GM19397 (cell line): ENCODE results near the gene CPNE8.

Experiments used
- ATAC-seq: cut with Tn5 transposase; IDR thresholded peaks from one replicate; pipeline ENCODE4 v1.9.1; 2021; ENCODE audit warnings: mild to moderate bottlenecking, moderate library complexity; ENCODE audit not compliant: unreplicated experiment

Gene CPNE8

DNA sequence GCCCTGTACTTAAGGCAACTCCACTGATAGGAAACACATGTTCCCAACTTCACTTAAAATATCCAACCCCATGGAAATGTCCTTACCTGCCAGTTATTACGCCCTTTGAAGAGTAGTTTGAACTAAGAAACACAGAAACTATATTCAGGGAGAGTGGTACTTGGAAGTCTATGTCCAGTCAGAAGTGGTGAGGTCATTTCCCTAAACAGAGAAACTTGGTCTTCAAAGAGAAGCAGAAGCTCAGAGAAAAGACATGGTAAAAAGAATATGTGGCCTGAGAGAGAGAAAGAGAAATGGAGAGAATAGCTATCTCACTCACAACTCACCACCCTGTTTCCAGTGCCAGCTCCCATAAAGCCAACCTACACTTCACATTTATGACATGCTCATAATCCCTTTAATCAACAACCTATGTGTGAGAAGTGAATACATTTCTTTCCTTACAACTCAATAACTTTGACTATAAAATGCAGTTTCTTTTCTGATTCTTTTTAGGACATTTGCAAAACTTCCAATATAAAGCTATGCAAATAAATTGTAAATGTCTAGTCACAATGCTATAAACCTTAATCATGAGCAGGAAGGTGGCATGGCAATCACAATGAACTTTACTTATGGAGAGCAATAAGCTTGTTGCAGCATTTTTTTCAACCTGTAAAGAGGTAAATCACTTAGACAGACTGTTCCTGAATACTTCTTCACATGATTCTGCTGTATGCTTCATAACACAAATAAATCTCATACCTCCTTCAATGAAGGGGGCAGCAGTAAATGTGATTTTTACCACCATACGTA is 67.1 kb downstream of the CPNE8 start:
- ATAC-seq, result no peak

DNA sequence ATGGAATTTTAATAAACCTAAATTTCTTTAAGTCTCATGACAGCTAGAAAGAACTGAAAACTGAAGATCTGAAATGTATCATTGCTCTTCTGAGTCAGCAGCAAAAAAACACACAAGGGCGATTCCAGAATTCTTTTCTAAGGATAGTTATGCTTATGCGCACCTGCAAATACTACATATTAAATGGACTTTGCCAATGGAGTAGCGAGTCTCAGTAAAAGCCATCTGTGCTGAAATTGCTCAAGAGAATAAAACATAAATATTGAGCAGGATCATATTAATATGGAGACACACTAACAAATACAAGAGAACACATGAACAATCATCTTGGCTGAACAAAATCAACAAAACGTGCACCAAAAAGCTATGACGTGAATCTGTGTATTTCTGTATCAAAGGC is 73.7 kb downstream of the CPNE8 start:
- no peak for ATAC-seq

DNA sequence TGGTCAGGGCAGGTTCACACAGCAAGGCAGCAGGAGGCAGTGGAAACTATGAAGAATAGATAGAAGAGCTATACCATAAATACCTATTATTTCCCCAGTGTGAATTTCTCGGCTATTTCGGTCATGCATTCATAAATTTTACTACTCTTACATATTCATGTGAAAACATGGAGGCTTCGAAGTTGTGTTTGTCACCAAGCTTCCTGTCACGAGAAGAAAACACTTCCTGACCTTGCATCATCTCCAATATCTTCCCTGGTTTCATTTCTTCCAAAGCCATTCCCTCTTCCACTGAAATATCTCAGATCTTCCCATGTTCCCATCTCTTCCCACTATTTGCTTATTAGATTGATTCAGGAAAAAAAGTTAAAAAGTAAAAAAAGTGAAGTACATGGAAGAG is 80.4 kb downstream of the CPNE8 start:
- no peak for ATAC-seq

DNA sequence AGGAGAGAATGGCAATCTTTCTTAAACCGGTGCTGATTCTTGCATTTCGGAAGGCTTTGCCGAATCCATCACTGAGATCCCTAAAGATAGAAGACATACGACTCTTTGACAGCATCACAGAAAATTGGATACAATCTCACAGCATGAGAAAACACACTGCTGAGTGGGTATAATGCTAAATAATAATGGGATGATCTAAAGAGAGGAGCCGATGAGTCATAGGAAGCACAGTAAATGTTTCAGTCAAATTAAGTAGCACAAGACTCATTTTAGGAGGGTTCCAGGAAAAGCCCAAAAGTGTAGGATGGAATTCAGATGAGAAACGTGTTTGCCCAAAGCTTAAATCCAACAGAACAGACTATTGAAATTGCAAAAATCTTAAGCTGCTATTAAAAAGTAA is 81.7 kb downstream of the CPNE8 start:
- ATAC-seq, result no peak

DNA sequence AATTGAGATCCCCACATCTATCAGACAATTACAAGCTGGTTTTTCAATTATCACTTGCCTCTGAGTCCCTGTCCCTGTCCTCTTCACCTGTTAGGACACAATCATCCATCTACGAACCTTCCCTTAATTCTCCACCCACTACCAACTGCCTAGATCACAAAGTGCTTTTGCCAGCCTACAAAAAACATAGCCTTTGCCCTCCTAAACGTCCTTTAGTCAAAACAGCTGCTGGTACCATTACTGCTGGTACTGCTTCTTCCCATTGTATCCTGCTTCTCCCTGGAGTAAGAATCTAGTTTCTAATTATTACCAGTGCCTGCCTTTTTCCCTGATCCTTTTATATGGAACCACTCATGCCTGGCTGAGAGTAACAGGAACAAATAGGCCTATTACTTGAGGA is 82.1 kb downstream of the CPNE8 start:
- ATAC-seq, result no peak

DNA sequence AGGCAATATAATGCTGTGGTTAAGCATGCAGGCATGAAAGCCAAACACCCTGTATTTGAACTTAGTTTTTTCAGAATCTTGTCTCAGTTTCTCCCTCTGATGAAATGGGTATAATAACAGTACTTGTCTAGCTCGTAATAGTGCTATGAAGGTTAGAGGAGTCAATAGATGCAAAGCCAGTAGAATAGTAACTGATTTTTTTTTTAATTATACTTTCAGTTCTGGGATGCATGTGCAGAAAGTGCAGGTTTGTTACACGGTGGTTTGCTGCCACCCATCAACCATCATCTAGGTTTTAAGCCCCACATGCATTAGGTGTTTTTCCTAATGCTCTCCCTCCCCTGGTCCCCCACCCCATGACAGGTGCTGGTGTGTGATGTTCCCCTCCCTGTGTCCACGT is 87.4 kb downstream of the CPNE8 start:
- ATAC-seq, result no peak

DNA sequence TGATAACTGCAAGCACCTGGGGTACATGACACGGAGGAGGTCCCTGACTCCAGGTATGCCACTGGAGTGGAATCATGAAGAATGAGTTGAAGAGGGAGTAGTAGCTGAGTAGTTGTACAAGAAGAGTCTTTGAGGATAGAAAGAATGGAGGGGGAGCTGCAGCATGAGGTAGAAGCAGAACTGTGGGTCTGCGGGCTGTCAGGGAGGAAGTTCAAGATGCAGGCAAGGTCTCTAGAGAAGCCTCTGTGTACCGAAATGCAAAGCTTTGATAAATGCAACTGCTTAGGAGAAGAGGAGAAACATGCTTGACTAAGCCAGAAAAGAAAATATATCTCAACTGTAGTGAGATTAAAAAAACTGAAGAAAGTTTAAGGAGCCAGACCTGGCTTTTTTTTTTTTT is 91.5 kb downstream of the CPNE8 start:
- ATAC-seq, result peak; percentile 56

DNA sequence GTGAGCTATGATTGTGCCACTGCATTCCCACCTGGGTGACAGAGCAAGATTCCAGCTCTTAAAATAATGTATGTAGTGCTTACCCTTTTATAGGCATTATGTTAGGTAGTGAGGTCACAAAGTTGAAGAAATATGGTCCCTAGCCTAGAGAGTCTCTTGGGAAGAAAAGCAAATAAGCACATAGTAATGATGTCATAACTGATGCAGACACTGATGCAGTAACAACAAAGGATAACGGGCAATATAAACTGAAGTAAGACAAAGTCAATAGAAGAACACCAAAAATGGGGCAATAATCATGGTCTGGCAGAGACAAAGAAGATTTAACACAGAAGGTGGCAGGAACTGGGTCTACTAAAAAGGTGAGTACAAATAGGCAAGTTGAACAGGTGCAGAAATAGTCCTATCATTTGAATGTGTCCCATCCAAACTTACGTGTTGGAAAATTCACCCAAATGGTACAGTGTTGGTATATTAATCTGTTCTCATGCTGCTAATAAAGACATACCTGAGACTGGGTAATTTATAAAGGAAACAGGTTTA is 93.5 kb downstream of the CPNE8 start:
- ATAC-seq, result no peak

DNA sequence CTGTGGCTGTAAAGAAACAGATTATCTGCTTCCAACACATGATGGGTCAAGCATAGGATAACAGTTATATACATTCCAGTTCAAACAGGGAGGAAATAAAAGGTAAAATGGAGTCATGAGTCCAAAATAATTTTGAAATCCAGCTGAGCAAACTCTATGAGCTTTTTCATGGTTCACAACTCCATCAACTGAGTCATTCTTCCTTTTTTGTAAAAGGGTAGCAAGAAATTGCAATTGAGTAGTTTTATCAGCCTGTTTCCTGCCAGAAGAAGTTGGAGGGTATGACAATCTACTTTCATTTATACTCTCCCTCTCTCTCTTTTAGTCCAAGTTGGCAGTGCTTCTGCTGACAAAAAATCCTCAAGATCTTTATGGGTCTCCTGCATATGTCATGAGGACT is 95.6 kb downstream of the CPNE8 start:
- ATAC-seq, result no peak

DNA sequence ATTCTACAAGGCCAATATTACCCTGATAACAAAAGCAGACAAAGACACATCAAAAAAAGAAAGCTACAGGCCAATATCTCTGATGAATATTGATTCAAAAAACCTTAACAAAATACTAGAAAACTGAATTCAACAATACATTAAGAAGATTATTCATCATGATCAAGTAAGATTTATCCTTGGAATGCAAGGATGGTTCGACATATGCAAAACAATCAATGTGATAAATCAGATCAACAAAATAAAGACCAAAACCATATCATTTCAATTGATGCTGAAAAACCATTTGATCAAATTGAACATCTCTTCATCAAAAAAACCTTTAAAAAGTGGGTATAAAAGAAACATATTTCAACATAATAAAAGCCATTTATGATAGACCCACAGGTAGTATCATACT is 117.3 kb downstream of the CPNE8 start:
- ATAC-seq, result no peak

DNA sequence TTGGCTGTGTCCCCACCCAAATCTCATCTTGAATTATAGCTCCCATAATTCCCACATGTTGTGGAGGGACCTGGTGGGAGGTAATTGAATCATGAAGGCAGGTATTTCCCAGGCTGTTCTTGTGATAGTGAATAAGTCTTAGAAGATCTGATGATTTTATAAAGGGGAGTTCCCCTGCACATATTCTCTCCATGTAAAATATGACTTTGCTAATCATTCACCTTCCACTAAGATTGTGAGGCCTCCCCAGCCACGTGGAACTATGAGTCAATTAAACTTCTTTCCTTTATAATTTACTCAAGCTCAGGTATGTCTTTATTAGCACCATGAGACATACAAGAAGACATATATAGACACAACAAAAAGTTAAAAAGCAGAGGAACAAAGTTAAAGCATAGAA is 120.0 kb downstream of the CPNE8 start:
- no peak for ATAC-seq

DNA sequence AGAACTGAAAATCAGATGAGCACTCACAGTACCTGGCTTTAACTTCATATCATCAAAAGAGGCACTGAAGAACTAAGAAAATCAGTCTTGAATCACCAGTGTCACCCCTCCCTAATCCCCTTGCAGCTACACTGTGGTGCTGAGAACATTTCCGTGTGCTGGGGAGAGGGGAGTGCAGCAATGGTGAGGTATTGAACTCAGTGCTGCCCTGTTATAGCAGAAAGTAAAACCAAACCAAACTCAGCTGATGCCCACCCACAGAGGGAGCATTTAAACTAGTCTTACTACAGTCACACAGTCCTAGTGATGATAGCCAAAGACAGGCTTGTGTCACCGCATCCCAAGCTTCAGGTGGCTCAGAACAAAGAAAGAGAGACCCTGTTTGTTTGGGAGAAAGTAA is 122.1 kb downstream of the CPNE8 start:
- no peak for ATAC-seq

DNA sequence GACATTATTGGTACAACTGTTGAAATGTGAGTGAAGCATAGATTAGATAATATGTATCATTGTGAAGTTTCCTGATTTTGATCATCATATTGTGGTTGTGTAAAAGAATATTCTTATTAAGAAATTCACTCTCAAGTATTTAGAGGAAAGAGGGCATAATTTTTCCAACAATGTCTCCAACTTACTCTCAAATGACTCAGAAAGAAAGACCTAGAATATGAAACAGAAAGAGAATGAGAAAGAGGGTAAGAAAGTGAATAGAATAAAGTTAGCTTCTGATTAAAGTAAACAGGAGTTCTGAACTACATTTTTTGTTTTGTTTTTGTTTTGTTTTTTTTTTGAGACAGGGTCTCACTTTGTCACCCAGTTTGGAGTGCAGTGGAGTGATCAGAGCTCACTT is 123.0 kb downstream of the CPNE8 start:
- ATAC-seq, result no peak

DNA sequence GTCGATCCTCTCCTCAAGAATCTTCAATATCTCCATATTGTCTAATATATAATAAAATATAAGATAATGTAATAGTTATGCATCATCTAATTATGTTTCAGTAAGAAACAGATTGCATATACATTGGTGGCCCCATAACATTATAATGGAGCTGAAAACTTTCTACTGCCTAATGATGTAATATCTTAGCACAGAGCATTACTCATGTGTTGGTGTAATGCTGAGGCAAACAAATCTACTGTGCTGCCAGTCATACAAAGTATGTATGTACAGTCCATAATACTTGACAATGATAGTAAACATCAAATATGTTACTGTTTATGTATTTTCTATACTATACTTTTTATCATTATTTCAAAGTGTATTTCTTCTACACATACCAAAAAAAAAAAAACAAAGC is 128.7 kb downstream of the CPNE8 start:
- no peak for ATAC-seq

DNA sequence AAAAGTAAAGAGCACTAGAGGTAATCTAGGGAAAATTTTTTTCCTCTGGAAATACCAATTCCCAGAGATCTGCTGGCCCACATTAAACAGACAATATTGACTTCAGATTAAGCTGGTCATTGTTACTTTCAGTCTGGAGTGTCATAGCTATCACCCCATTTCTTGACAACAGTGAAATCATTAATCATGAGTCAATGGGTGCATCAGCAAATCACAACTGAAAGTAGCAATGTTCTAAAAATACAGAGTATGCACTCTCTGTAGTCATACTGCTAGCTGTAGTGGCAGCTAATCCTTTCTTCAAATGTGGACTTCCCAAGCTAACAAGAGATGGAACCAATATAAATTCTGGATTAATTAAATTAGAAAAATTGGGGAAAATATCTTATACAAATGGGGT is 129.9 kb downstream of the CPNE8 start:
- peak; percentile 81 for ATAC-seq

DNA sequence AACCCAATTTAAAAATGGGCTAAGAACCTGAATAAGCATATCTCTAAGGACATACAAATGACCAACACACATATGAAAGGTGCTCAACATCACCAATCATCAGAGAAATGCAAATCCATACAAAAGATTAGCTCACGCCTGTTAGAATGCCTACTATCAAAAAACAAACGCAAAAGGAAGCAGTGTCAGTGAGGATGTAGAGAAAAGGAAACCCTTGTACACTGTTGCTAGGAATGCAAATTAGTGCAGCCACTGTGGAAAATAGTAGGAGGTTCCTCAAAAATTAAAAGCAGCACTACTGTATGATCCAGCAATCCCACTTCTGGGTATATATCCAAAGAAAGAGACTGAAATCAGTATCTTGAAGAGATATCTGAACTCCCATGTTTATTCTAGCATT is 133.0 kb downstream of the CPNE8 start:
- no peak for ATAC-seq

DNA sequence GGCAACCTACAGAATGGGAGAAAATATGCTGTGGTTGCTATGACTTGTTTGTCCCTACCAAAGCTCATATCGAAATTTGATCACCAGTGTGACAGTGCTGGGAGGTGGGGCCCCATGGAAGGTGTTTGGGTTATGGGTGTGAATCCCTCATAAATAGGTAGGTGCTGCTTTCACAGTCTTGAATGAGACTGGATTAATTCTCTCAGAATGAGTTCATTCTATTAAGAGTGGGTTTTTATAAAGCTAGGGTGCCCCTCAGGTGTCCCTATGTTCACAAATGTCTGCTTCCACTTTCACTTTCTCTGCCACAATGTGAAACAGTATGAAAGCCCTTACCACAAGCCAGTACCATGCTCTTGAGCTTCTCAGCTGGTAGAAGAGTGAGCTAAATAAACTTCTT is 133.5 kb downstream of the CPNE8 start:
- peak; percentile 90 for ATAC-seq

DNA sequence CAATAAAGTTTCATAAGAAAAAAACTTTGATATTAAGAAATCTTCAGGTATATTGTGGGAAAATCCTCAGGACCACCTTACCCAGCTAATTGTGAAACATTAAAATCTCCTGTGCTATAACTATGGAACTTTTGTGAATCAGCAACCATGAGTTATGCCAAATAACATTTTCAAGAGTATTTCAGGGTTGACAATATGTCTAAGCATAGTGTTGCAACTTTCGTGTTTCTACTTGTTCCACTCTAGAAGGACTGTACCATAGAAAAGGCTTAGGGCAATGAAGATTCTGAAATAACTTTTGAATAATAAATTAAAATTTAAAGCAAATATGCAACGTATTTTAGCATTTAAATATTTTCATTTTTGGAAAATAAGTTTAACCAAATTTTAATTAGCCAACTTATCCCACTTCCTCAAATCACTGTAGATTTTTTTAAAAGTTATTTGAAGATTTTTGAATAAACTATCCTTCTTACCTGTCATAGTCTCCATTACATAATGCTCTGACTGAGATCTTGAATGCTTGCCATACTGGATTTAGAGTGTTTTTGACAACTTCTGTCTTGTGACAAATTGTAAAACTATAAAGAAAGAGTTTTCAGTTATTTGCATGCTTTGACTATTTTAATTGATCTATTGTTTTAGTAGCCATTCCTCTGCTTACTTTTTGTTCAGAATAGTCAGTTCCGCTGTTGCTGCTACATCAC is 143.6 kb downstream of the CPNE8 start:
- ATAC-seq, result no peak

DNA sequence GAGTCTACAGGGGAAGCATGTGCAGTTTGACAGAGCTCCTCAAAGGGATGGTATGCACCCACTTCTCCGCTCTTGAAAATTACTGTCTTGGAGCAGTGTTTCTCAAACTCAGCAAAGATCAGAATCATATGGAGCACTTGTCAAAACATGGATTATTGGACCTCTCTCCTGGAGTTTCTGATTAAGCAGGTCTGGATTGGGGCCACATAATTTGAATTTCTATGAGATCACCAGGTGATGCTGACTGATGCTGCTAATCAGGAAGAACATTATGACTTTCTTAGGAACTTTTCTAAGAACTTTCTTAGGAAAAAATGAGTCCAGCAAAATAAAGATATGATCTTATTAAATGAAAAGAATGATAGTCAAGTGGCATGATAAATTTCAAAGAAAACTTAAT is 144.3 kb downstream of the CPNE8 start:
- no peak for ATAC-seq

DNA sequence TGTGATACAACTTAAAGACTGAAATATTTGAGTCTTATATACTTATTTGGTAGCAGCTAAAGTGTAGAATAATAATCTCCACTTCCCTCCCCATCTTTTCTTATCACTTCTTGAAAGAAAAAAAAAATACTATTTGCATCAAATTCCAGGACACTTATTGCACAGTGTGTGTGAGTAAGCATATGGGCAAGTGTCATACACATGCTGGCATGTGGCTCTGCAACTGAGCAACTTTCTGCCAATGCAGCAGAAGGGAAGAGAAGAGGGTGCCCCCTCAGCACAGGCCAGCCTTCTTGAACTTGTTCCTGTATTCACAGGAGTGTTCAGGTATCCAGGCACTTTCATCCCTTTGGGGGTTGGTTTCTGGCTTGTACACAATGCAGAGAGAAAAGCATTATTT is 145.8 kb downstream of the CPNE8 start:
- no peak for ATAC-seq

DNA sequence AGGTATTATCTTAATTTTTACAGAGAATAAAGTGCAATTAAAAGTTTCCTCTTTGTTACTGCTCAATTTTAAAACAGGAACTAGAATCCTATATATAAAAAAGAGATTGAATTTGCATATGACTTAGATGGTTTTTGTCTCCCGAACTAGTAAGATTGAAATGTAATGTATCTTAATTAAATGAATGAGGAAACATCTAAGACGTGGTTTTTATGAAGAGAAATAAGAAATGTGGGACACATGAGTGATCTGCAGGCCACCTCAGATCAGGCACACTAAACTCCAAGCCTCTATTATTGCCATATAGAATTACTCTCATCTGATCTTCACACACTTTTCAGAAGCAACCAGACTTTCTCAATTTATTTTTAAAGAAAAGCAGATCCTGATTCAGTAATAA is 158.6 kb downstream of the CPNE8 start:
- ATAC-seq, result no peak

DNA sequence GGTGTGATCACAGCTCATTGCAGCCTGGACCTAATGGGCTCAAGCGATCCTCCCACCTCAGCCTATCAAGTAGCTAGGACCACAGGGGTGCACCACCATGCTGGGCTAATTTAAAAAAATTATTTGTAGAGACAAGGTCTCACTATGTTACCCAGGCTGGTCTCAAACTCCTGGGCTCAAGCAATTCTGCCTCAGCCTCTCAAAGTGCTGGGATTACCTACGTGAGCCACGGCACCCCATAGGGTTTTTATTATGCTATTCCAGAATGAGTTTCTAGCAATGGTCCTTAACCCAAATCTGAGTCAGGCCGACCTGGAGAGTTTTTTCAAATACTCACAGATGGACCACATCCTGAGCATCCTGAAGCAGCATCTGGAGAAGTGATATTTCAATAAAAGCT is 159.8 kb downstream of the CPNE8 start:
- no peak for ATAC-seq
